K562 (cell line): Measurements from ENCODE around the gene SERBP1. TPM values are rescaled to one million over a fixed set of nuclear protein-coding genes. Genes with fewer than 3 reads are reported as not detected.

ENCODE experiments used
- ATAC-seq: fragments of 200-7000 bp; cut with Tn5 transposase; 3 replicates; pipeline ENCODE4 v1.9.1; 2020; ENCODE audit warnings: moderate library complexity
- BruUV-seq: library from RNA; stranded (reverse); fragments of 400-500 nt; replicated peaks from 2 replicates; lab custom pipeline; 2021; lab: Mats Ljungman, UMichigan
- CTCF ChIA-PET: fragments of 300-600 bp; formaldehyde crosslinking; extraction: SDS; loops from one replicate; lab custom pipeline; 2021; ENCODE audit warnings: low intra/inter-chr PET ratio; lab: Yijun Ruan, JAX
- POLR2A ChIA-PET: fragments of 300-600, 350-650 bp; sonication (Branson Sonifier 250); formaldehyde crosslinking; extraction: SDS; loops from one replicate; lab custom pipeline; 2021; ENCODE audit warnings: antibody characterized with exemption, inconsistent platforms; lab: Yijun Ruan, JAX
- DNase-seq, 4 experiments: peaks; one replicate each; pipeline versions ENCODE4 v3.0.0 to v3.0.0-alpha.2; 2011 to 2018; ENCODE audit warnings: low spot score in 3 of 4, mixed read lengths in 3 of 4; ENCODE audit errors: extremely low read depth in 1 of 4
- FAIRE-seq: peaks from 2 replicates; lab custom pipeline; 2011; peaks lifted over from hg19 to GRCh38; lab: Jason Lieb, UNC
- H2AFZ ChIP-seq: 2 replicates; pipeline ENCODE4 v1.6.0; 2011; ENCODE audit warnings: low read depth, low read length, control low read depth, inconsistent platforms
- H3K27ac ChIP-seq: fragments of 200-600 bp; 3 replicates; pipeline ENCODE4 v1.8.0; 2011; ENCODE audit warnings: low read depth, mild to moderate bottlenecking, control low read depth, inconsistent platforms, low read length, moderate library complexity, mixed read lengths; ENCODE audit errors: extremely low read depth
- H3K27me3 ChIP-seq, 2 experiments: fragments of 300-600 bp in 1 of 2; 2 replicates in 1 of 2; 3 replicates in 1 of 2; pipeline versions ENCODE4 v1.6.0 to v1.8.0; 2011; ENCODE audit warnings: inconsistent platforms in 2 of 2, low read length in 2 of 2, mild to moderate bottlenecking in 1 of 2, mixed read lengths in 1 of 2, moderate library complexity in 1 of 2; ENCODE audit not compliant: control insufficient read depth in 2 of 2, insufficient read depth in 2 of 2
- H3K36me3 ChIP-seq: fragments of 300-600 bp; 3 replicates; pipeline ENCODE4 v1.8.0; 2011; ENCODE audit warnings: mild to moderate bottlenecking, low read length, inconsistent platforms; ENCODE audit not compliant: control insufficient read depth, insufficient read depth
- H3K4me1 ChIP-seq, 2 experiments: fragments of 200-600 bp in 1 of 2; replicated peaks in 1 of 2; 2 replicates in 1 of 2; 3 replicates in 1 of 2; pipeline versions ENCODE4 v1.5.1 to v1.8.0; 2011; ENCODE audit warnings: inconsistent platforms in 2 of 2, low read length in 2 of 2, mild to moderate bottlenecking in 1 of 2, mixed read lengths in 1 of 2, moderate library complexity in 1 of 2; ENCODE audit not compliant: control insufficient read depth in 2 of 2, insufficient read depth in 2 of 2
- H3K4me2 ChIP-seq: 2 replicates; pipeline ENCODE4 v1.6.1; 2011; ENCODE audit warnings: low read length, control low read depth, inconsistent platforms, mixed read lengths; ENCODE audit not compliant: insufficient read depth
- H3K4me3 ChIP-seq: fragments of 200-600 bp; sonication (generic), shearing (Covaris generic); 2 replicates; pipeline ENCODE4 v1.5.1; 2016; ENCODE audit warnings: control low read depth, inconsistent platforms
- H3K79me2 ChIP-seq: fragments of 200-600 bp; 3 replicates; pipeline ENCODE4 v1.8.0; 2011; ENCODE audit warnings: low read length, inconsistent platforms; ENCODE audit not compliant: control insufficient read depth, insufficient read depth
- H3K9ac ChIP-seq, 2 experiments: 2 replicates each; pipeline versions ENCODE4 v1.6.0 to v1.6.1; 2011; ENCODE audit warnings: low read depth in 2 of 2, low read length in 2 of 2, control low read depth in 1 of 2, inconsistent platforms in 1 of 2, mild to moderate bottlenecking in 1 of 2, mixed read lengths in 1 of 2; ENCODE audit not compliant: insufficient read depth in 1 of 2
- H3K9me1 ChIP-seq: one replicate; pipeline ENCODE4 v1.6.0; 2011; ENCODE audit warnings: inconsistent platforms, mild to moderate bottlenecking, low read length, moderate library complexity; ENCODE audit not compliant: control insufficient read depth, insufficient read depth
- H3K9me3 ChIP-seq: replicated peaks from 2 replicates; pipeline ENCODE4 v1.5.1; 2011; ENCODE audit warnings: low read depth, low read length, inconsistent platforms; ENCODE audit not compliant: control insufficient read depth, insufficient read depth
- H4K20me1 ChIP-seq: replicated peaks from 2 replicates; pipeline ENCODE4 v1.6.1; 2011; ENCODE audit warnings: low read length, inconsistent platforms, mixed read lengths; ENCODE audit not compliant: control insufficient read depth, insufficient read depth
- WGBS: fragments of 100-300 bp; shearing (Covaris generic); methylation state at CpG from one replicate; pipeline ENCODE4 v1.1.6; 2016; ENCODE audit warnings: low coverage, mixed read lengths; ENCODE audit not compliant: insufficient coverage; ENCODE audit errors: missing lambda C conversion rate; 5-methylcytosine and 5-hydroxymethylcytosine counted together
- in situ Hi-C: fragments of 300-500 bp; cut with MboI; formaldehyde crosslinking; loops from 4 replicates; pipeline ENCODE4 v1.15.0; 2018; ENCODE audit warnings: inconsistent platforms, mixed read lengths
- intact Hi-C: fragments of 100-400 bp; cut with micrococcal nuclease; formaldehyde crosslinking; loops from 2 replicates; pipeline ENCODE4 v1.14.2; 2022
- polyA plus RNA-seq, 8 experiments: library from polyadenylated mRNA; depleted of rRNA in 4 of 8; stranded (reverse) in 5 of 8; unstranded in 3 of 8; fragments of >200 nt; fragmentation: Nextera tagmentation in 2 of 8; fragmentation: Illumina TruSeq in 1 of 8; extraction: Ambion mirVana in 2 of 8; extraction: Trizol in 1 of 8; gene quantifications; 2 replicates each; pipeline versions ENCODE4 v1.2.1 to v1.2.3, GENCODE V29; 2011 to 2014; ENCODE audit warnings: inconsistent platforms in 1 of 8, missing spikeins in 1 of 8
- total RNA-seq, 7 experiments: library from RNA; depleted of rRNA in 6 of 7; stranded (reverse); fragments of >200 nt in 6 of 7; fragmentation: Illumina TruSeq in 2 of 7; extraction: Trizol in 2 of 7; gene quantifications; 2 replicates each; pipeline versions ENCODE4 v1.2.1 to v1.2.3, GENCODE V29; 2011 to 2021; ENCODE audit warnings: low replicate concordance in 1 of 7
- TF ChIP-seq, protein P1 (sequence below), 2 experiments: fragments of 450-650 bp; formaldehyde crosslinking in 1 of 2; IDR thresholded peaks; 2 replicates each; pipeline versions ENCODE4 v1.4.0 to v1.6.1; 2014 to 2020; ENCODE audit warnings: mild to moderate bottlenecking in 2 of 2, borderline replicate concordance in 1 of 2, low read depth in 1 of 2
- TF ChIP-seq, protein P2 (sequence below): IDR thresholded peaks from 2 replicates; pipeline ENCODE4 v1.6.1; 2012; ENCODE audit warnings: low read depth, low read length, improper control_type of control experiment, borderline replicate concordance

Gene SERBP1
- total and polyA plus RNA-seq, 9 of the 15 experiments (the other 6 are each of a cell fraction or from before 2014, with no cell fraction given) = 79.9 to 761 (median 464) TPM

DNA sequence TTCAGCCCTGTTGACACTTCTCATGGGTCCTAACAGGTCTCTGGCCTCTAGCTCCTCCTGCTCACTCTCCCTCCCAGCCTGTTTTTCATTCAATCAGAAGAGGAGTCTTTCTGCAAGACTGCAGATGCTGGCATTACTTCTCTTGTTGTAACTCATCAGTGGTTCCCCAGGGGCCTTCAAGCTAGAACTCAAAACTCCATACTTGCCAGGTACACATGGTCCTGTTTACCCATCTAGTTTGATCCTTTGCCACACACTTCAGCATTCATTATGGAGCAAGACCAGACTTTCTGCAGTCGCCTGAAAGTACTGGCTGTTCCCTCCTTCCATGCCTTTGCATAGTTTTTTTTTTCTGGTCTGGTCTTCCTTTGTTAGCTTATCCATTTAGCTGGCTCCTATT lies 47.9 kb downstream of the SERBP1 start:
- CTCF ChIA-PET = no interaction called here
- no peak for FAIRE-seq
- WGBS = 40% methylated on average over 1 of the region's 1 CpG

More for the DNA sequence above, 47.9 kb downstream of the SERBP1 start:
- no peaks in the 10 kb centered on the region for H4K20me1 ChIP-seq
- no peak overlapping the region for H2AFZ ChIP-seq
- in situ Hi-C loops (no loop called here), intact Hi-C loops (no loop called here)
- H3K36me3 ChIP-seq = no peaks in the 10 kb centered on the region; the same call in 2 of the 3 replicates
- no peaks in the 10 kb centered on the region for H3K79me2 ChIP-seq
- TF ChIP-seq, protein P1, sequence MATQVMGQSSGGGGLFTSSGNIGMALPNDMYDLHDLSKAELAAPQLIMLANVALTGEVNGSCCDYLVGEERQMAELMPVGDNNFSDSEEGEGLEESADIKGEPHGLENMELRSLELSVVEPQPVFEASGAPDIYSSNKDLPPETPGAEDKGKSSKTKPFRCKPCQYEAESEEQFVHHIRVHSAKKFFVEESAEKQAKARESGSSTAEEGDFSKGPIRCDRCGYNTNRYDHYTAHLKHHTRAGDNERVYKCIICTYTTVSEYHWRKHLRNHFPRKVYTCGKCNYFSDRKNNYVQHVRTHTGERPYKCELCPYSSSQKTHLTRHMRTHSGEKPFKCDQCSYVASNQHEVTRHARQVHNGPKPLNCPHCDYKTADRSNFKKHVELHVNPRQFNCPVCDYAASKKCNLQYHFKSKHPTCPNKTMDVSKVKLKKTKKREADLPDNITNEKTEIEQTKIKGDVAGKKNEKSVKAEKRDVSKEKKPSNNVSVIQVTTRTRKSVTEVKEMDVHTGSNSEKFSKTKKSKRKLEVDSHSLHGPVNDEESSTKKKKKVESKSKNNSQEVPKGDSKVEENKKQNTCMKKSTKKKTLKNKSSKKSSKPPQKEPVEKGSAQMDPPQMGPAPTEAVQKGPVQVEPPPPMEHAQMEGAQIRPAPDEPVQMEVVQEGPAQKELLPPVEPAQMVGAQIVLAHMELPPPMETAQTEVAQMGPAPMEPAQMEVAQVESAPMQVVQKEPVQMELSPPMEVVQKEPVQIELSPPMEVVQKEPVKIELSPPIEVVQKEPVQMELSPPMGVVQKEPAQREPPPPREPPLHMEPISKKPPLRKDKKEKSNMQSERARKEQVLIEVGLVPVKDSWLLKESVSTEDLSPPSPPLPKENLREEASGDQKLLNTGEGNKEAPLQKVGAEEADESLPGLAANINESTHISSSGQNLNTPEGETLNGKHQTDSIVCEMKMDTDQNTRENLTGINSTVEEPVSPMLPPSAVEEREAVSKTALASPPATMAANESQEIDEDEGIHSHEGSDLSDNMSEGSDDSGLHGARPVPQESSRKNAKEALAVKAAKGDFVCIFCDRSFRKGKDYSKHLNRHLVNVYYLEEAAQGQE (IDR thresholded peaks at IDR 0.05; ENCODE audit: borderline replicate concordance) = no peak
- TF ChIP-seq, protein P1 (CRISPR knock-in tag; IDR thresholded peaks at IDR 0.05; ENCODE audit: low read depth) = no peak
- TF ChIP-seq, protein P2, sequence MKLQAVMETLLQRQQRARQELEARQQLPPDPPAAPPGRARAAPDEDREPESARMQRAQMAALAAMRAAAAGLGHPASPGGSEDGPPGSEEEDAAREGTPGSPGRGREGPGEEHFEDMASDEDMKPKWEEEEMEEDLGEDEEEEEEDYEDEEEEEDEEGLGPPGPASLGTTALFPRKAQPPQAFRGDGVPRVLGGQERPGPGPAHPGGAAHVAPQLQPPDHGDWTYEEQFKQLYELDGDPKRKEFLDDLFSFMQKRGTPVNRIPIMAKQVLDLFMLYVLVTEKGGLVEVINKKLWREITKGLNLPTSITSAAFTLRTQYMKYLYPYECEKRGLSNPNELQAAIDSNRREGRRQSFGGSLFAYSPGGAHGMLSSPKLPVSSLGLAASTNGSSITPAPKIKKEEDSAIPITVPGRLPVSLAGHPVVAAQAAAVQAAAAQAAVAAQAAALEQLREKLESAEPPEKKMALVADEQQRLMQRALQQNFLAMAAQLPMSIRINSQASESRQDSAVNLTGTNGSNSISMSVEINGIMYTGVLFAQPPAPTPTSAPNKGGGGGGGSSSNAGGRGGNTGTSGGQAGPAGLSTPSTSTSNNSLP = no peak
- no peak overlapping the region for H3K27ac ChIP-seq
- peaks cover 7% of the 10 kb centered on the region for H3K9me3 ChIP-seq
- no peaks in the 10 kb centered on the region for H3K9me1 ChIP-seq
- no peak overlapping the region for H3K4me2 ChIP-seq
- no peak for DNase-seq
- H3K4me3 ChIP-seq = no peak overlapping the region
- POLR2A ChIA-PET = interaction anchor here (0.6 kb wide), 1 partner anchor 404 kb away, joined by 3 read pairs; no protein-coding TSS in a partner anchor
- ATAC-seq = no peak
- no peaks in the 10 kb centered on the region for H3K27me3 ChIP-seq
- no peak overlapping the region for H3K9ac ChIP-seq
- H3K4me1 ChIP-seq = peaks cover 0 to 3% of the 10 kb centered on the region in 2 experiments; a peak in 2 of 5 replicates
- BruUV-seq = no TSS peak
